AG04450 (cell line): ENCODE data around the gene SUMO4. TPM values are rescaled to one million over a fixed set of nuclear protein-coding genes. Genes with fewer than 3 reads are reported as not detected.

ENCODE experiments used
- CTCF ChIA-PET: fragments of 300-600, 350-600 bp; formaldehyde crosslinking; extraction: SDS; loops from one replicate; lab custom pipeline; 2022; ENCODE audit warnings: antibody characterized with exemption, inconsistent platforms; lab: Charles Lee
- POLR2A ChIA-PET: fragments of 350-600 bp; formaldehyde crosslinking; extraction: SDS; loops from one replicate; lab custom pipeline; 2021; ENCODE audit warnings: antibody characterized with exemption, inconsistent platforms; lab: Yijun Ruan, JAX
- DNase-seq: peaks from one replicate; pipeline ENCODE4 v3.0.0-alpha.2; 2011; ENCODE audit warnings: low read depth, low spot score
- H3K27ac ChIP-seq: one replicate; pipeline ENCODE4 v1.5.1; 2012; ENCODE audit warnings: low read depth, low read length, control low read depth
- H3K27me3 ChIP-seq: one replicate; pipeline ENCODE4 v1.6.0; 2012; ENCODE audit warnings: low read length; ENCODE audit not compliant: control insufficient read depth, insufficient read depth
- H3K4me3 ChIP-seq: 2 replicates; pipeline ENCODE4 v1.5.1; 2011; ENCODE audit warnings: mild to moderate bottlenecking, low read depth, low read length, control low read depth
- H3K9me3 ChIP-seq: 2 replicates; pipeline ENCODE4 v1.5.1; 2012; ENCODE audit warnings: low read length; ENCODE audit not compliant: control insufficient read depth, insufficient read depth
- CTCF ChIP-seq: IDR thresholded peaks from 2 replicates; pipeline ENCODE4 v1.5.1; 2011; ENCODE audit warnings: low read depth, low read length, control low read depth, inconsistent platforms
- polyA plus RNA-seq: library from polyadenylated mRNA; depleted of rRNA; stranded (reverse); fragments of >200 nt; gene quantifications from 2 replicates; pipeline ENCODE4 v1.2.3, GENCODE V29; 2011; rRNA removed

The SUMO4 gene
- polyA plus RNA-seq, 1 experiment, result 0.17 TPM

- H3K27me3 ChIP-seq, result no peaks in the 10 kb centered on the region
- TF ChIP-seq CTCF, result no peak
- CTCF ChIA-PET, result interaction anchor here (1.1 to 2.3 kb wide), 2 partner anchors 15 to 71 kb away, joined by 5 to 7 read pairs; no protein-coding TSS in a partner anchor
- POLR2A ChIA-PET, result no interaction called here
- no peak for DNase-seq
- H3K27ac ChIP-seq, result no peak overlapping the region
- no peaks in the 10 kb centered on the region; the same call in 1 of the 2 replicates for H3K9me3 ChIP-seq
- no peak overlapping the region for H3K4me3 ChIP-seq
Observed at GRCh38 chr6:149446791-149447376, 46.8 kb downstream of the SUMO4 start.

- ChIA-PET POLR2A (no interaction called here), CTCF (interaction anchor here (1.3 kb wide), 1 partner anchor 17 kb away, joined by 3 read pairs; no protein-coding TSS in a partner anchor)
- DNase-seq, result no peak
- no peak for TF ChIP-seq CTCF
- H3K27me3 ChIP-seq, result no peaks in the 10 kb centered on the region
- no peaks in the 10 kb centered on the region; the same call in 1 of the 2 replicates for H3K9me3 ChIP-seq
- H3K27ac ChIP-seq, result no peak overlapping the region
- no peak overlapping the region for H3K4me3 ChIP-seq
Observed at GRCh38 chr6:149448821-149449453, 48.9 kb downstream of the SUMO4 start.

- CTCF ChIA-PET, result interaction anchor here (1.3 kb wide), 1 partner anchor 18 kb away, joined by 3 read pairs; no protein-coding TSS in a partner anchor
- H3K9me3 ChIP-seq, result no peaks in the 10 kb centered on the region; the same call in 1 of the 2 replicates
- no peaks in the 10 kb centered on the region for H3K27me3 ChIP-seq
- no peak for TF ChIP-seq CTCF
- H3K27ac ChIP-seq, result no peak overlapping the region
- no peak for DNase-seq
- no peak overlapping the region; the same call in 1 of the 2 replicates for H3K4me3 ChIP-seq
- POLR2A ChIA-PET, result no interaction called here
Observed at GRCh38 chr6:149449831-149450678, 50.0 kb downstream of the SUMO4 start.

Other genes starting within 250 kb of the SUMO4 start
- gene TAB2, start 82.5 kb upstream of the SUMO4 start, polyA plus RNA-seq, result 46.4 and 61.1 TPM in 2 replicates
- 0.01 and 0.02 TPM in 2 replicates for gene ZC3H12D, start 84.8 kb downstream of the SUMO4 start, polyA plus RNA-seq
- gene PPIL4, start 145.8 kb downstream of the SUMO4 start, polyA plus RNA-seq, result 12.0 and 14.7 TPM in 2 replicates
- 28.3 and 42.0 TPM in 2 replicates for gene GINM1, start 166.1 kb downstream of the SUMO4 start, polyA plus RNA-seq
- gene KATNA1, start 248.5 kb downstream of the SUMO4 start, polyA plus RNA-seq, result 27.4 and 37.4 TPM in 2 replicates